DND-41 (cell line): Measurements from ENCODE around the gene TGM1.
"Not testable (repeated sequence)": the region's sequence is repeated elsewhere in the genome, so short reads cannot be mapped to it uniquely, and the experiment has no call there.

Source experiments
- CTCF ChIP-seq: IDR thresholded peaks from 2 replicates; pipeline ENCODE4 v1.5.1; 2012; ENCODE audit warnings: borderline replicate concordance, low read length, moderate library complexity, mild to moderate bottlenecking; ENCODE audit not compliant: poor library complexity, severe bottlenecking; ENCODE audit errors: extremely low read depth
- EZH2 ChIP-seq: IDR thresholded peaks from 3 replicates; pipeline ENCODE4 v1.6.1; 2012; ENCODE audit warnings: borderline replicate concordance, low read depth, mild to moderate bottlenecking, moderate library complexity, low read length, inconsistent platforms; ENCODE audit not compliant: severe bottlenecking

GRCh38 chr14:24222987-24223386, 40.0 kb downstream of the TGM1 start:
- TF ChIP-seq CTCF, EZH2: not testable (repeated sequence)
